GM21447 (cell line): ENCODE measurements around the gene ZFYVE19.
A peak's percentile ranks its signal among the peaks of the same experiment; 100 is the strongest.

ENCODE experiments used
- ATAC-seq: cut with Tn5 transposase; IDR thresholded peaks from one replicate; pipeline ENCODE4 v1.9.1; 2021; ENCODE audit not compliant: unreplicated experiment

Gene ZFYVE19

DNA sequence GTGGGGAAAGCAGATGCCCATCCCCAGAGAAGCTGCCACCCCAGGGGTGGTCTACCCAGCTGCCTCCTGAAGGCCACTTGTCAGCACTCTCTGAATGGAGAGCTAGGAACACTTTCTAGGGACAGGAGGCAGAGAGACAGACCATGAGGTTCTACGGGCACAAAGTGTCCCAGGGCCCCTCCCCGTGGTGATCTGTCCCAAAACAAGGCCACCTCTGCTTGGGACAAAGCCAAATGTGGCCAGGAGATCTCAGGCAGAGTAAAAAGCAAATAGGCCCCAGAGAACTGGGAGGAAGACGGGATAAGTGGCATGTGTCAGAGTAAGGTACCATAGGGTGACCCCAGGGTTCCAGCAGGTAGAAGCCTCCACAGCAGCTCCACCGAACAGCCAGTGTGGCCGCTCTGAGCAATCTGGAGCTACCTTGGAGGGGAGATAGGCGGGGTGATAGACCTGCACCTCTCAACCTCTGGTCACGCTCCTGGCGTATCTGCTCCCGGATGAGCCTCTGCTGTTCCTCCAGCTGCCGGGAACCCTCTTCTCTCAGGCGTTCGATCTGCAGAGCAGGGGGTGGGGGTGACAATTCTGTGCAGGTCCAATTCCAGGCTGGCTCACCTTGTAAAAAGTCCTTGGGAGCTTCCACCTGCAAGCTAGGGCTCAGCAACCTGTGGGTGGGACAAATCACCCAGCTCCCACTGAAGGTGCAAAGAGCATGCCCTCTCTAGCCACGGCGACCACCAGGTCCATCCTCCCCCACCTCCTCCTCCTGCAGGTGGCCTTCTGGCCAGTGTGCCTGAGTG lies 31.0 kb upstream of the ZFYVE19 start:
- ATAC-seq: no peak

DNA sequence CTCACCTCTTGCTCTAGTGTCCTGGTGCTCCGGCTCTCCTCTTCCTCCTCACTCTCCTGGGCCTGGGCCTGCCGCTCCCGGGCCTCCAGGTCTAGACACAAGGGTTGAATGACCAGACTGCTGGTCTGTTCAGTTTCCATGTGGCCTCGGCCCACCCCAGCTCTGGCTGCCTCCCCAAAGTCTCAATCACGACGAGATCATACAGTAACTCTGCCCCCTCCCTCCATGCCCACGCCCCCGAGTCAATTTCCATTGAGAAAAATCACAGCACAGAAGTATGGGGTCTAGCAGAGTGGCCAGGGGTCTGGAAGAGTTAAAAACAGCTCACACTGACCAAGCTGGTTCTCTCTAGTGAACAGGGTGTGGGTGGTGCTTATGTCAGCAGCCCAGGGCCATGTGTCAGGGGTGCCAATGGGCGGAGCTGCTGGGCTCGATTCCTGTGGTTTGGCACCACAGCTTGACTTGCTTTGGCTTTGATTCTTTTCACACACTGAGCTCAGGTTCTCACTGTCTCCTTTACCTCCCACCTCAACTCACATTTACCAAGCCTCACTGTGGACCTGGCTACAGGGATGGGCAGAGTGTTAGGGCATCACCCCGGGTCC lies 30.2 kb upstream of the ZFYVE19 start:
- ATAC-seq: no peak

DNA sequence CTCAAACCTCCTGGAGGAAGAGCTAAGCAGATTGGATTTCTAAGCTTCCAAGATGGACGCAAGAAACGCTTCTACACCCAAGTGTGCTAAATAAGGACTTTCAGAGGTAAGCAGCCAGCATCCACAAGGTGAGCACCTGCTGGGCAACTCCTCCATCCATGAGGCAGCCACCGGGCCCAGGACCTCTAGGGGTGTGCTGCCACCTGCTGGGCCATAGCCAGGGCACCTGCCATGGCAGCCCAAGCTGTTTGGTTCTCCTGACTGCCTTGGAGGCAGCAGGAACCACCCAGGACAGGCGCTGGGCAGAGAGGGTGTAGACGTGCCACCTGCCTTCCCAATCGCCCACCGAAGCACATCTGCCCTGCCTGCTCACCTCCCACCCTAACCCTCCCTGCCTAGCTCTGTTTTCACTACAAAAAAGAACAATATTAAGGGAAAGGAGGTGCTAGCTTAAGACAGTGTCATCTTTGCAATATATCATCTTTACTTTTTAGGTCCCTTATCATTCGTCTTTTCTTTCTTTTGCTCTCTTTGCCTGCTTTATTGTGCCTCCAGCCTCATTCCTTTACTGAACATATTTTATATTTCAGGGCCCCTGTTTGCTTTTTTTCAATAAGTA lies 24.2 kb upstream of the ZFYVE19 start:
- peak; percentile 53 for ATAC-seq

DNA sequence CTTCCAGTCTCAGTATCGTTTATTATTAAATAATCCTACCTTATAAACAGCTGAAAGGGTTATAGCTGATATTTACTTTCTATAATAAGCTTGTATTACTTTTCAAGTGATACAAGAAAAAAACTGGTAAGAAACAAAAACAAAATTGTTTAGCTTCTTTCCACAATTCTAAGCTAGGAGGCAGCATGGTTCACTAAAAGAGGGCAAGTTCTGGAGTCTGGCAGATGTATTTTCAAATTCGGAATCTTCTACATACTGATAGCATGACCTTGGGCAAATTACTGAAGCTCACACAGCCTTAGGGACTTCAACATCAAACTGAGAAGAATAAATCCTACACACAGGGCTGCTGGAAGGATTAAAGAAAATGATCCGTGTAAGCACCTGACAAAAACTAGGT lies 21.7 kb upstream of the ZFYVE19 start:
- no peak for ATAC-seq

DNA sequence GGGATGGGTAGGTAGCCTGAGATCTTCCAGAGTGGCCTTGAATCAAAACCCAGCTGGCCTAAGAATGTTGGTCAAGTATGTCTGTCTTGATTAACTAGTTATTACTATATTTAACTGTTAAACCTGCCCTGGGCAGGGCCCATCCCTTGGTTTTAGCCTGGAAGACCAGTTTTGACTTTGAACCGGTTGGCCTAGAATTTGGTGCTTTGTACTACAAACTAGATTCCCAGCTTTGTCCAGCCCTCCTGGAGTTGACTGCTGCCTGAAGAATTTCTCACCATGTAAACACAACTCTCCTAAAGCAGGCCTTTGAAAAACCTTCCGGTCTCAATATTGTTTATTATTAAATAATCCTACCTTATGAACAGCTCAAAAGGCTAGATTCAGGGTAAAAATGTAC lies 21.1 kb upstream of the ZFYVE19 start:
- no peak for ATAC-seq

DNA sequence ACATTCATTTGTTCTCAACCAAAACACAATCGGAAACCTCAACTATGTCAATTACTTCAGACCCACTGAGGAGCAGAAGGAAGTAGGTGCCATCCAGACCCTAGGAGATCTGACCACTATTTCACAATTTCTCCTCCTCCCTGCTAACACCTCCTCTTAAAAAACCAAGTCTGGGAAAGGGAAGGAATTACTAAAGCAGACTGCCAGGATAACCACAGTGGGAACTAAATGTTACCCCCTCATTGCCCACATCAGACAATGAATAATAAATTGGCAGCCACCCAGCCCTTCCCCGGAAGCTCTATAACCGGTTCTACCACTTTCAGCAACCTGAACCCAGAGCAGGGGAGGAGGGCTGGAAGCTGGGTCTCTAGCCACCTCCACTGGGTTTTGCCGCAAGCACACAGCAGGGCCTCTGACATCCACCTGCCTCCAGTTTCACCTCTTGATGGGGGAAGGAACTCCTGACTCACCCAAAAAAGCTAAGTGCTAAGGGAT lies 19.5 kb upstream of the ZFYVE19 start:
- ATAC-seq: no peak

DNA sequence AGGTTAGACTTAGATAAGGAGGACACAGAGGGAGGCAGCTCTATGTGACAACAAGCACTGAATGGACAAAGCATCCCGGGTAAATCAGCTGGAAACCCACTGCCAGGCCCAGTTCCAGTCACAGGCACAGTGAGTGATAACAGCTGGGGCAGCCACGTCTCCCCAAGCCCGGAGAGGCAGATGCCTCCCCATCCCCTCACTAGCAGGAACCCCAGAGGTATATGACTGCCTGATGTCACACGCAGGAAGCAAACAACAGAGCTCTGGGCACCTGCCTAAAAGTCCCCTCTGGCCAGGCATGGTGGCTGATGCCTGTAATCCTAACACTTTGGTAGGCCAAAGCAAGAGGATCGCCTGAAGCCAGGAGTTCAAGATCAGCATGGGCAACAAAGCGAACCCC lies 18.9 kb upstream of the ZFYVE19 start:
- ATAC-seq: no peak

DNA sequence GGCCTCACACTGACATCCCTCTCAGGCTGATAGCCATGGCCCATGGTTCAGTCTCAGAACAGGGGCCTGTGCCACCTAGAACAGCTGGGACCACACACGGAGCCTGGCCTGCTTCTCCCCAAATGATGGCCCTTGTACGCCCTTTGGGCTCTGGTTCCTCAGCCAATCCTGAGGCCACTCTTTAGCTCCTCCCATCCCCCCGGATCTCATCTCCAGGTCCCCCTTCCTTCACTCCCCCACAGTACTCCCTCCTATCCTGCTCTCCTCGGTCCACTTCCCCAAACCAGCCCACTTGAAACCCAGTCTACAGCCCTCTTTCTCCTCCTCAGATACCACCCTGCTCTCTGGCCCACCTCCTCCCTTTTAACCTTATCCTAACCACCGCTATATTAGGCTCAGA lies 17.8 kb upstream of the ZFYVE19 start:
- ATAC-seq: no peak

DNA sequence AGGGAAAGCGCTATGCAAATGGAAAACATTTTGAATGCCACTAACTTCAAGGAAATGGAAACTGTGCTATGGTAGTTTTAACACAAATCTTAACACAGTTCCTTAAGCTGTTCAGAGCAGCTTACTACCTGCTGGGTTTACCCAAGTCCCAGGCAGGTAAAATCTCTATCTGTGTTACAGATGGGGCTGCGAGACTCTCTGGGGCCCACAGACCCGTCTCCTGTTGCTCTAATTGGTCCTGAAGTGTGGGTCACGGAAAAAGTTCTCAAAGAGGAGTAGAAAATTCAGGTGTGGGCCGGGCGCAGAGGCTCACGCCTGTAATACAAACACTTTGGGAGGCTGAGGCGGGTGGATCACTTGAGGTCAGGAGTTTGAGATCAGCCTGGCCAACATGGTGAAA lies 16.9 kb upstream of the ZFYVE19 start:
- ATAC-seq: no peak

DNA sequence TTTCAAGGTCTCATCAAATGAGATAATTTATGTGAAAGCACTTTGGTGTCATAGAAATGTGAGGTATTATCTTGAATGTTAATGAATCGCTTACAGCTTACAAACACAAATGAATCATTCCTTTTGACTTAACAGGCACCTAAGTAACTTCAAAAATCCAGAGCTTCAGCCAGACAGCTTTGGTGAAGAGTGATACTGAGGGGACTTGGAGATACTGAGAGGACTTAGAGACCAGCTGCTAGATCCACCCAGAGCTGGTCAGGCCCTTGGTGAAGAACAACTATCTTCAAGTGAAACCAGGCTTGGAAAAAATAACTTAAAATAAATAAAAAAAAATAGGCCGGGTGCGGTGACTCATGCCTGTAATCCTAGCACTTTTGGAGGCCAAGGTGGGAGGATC lies 16.2 kb upstream of the ZFYVE19 start:
- no peak for ATAC-seq

DNA sequence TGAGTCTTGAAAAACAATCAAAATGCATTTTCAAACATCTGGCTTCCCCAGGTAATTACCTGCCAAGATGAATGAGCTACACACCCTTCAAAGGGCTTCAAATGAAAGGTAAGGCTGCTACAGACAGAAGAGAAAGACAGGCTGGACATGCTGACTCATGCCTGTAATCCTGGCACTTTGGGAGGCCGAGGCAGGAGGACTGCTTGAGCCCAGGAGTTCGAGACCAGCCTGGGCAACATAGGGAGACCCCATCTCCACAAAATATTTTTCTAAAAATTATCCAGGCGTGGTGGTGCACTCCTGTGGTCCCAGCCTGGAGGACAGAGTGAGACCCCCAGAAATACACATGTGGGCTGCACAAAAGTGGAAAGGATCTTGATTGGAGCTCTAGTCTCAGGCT lies 14.5 kb upstream of the ZFYVE19 start:
- no peak for ATAC-seq

DNA sequence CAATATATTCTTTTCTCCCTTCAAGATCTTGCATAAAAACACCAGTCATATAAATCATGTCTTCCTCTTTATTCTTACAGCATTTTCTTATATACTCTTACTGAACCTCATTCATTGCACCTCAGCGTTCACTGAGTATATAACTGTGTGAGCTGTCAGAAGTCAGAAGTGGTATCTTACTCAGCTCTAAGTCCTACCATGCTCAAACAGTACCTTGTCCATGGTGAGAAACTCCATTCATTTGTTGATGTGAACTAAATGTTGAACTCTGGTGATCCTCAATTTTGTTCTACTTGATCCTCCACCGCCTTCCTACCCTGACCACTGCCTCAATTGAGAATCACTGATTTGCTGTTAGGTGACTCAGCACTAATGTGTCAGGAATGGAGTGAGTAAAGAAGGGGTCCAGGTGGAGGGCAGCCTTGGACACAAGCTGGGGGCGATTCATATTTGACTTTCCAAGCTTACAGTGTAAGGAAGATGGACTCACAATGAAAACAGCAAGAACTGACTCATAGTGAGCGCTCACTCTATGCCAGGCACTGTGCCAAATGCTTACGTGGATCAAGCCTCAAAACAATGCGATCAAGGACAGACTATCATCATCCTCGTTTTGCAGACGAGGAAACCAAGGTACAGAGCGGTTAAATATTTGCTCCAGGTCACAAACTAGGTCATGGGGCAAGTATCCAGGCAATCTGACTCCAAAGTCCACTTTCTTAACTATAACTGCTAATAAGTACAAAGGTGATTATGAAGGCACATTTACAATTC lies 13.5 kb upstream of the ZFYVE19 start:
- ATAC-seq: no peak

DNA sequence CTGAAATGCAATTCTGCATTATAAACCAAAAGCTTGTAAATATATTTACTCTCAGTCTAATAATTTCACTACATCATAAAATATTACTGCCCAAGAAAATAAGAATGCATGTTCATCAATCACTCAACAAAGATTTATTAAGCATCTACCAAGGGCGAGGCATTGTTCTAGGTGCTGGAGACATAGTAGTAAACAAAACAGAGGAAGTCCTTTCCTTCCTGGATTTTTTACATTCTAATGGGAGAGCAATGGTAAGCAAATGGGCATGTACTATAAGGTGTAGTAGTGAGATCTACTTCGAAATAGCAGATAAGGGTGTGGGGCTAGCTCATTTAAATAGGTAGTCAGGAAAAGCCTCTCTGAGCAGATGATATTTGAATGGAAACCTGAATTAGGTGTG lies 10.8 kb upstream of the ZFYVE19 start:
- ATAC-seq: no peak

DNA sequence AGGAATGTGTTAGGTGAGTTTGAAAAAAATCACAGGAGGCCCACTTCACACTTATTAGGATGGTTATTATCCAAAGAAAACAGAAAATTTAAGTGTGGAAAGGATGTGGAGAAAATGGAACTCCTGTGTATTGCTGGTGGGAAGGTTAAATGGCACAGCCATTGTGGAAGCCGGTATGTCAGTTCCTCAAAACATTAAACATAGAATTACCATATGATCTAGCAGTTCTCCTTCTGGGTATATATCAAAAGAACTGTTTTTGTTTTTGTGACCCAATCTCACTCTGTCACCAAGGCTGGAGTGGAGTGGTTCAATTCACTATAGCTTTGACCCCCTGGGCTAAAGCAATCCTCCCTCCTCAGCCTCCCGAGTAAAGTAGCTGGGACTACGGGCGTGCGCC lies 10.4 kb upstream of the ZFYVE19 start:
- no peak for ATAC-seq

DNA sequence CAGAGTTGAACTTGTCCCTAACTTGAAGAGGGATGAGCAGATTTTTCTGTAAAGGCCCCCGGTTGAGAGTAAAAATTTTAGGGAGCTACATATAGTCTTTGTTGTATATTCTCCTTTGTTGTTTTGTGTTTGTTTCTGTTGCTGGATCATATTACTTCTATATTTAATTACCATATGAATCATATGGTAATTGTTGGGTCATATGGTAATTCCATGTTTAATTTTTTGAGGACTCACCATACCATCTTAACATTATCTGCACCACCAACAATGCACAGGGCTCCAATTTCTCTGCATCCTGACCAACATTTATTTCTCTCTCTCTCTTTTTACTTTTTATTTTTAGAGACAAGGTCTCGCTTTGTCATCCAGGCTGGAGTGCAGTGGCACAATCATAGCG lies 7.4 kb upstream of the ZFYVE19 start:
- no peak for ATAC-seq

DNA sequence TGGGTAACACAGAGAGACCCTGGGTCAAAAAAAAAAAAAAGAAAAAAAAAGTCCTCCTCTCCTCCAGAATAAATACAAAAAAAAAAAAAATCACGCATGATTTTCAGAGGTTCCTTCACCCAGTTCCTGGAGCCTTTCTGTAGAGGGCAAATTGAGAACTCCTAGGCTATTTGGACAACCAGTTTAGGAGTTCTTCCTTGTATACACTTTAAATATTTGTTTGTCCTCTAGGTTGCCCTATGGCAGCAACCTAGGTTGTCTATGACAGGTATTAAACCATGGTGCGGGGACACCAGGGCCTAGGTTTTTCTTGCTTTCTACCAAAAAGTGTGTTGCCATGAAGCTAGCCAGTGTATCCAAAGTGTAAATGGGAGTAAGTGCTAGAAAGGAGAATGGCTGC lies 3.8 kb upstream of the ZFYVE19 start:
- no peak for ATAC-seq

DNA sequence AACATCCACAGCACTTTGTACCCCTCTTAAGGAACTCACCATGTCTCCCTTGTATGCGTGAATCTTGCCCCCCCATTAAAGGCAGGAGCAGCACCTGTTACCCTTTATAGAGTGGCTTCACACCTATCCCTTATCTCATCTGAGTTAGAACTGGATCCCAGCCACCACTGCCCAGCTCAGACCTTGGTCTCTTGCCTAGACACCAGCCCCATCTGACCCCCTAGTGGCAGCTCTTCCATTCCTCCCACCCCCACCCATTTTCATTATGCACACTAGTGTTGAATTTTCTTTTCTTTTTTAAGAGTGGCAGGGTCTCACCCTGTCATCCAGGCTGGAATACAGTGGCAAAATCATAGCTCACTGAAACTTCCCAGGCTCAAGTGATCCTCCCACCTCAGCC lies 3.2 kb upstream of the ZFYVE19 start:
- ATAC-seq: no peak

DNA sequence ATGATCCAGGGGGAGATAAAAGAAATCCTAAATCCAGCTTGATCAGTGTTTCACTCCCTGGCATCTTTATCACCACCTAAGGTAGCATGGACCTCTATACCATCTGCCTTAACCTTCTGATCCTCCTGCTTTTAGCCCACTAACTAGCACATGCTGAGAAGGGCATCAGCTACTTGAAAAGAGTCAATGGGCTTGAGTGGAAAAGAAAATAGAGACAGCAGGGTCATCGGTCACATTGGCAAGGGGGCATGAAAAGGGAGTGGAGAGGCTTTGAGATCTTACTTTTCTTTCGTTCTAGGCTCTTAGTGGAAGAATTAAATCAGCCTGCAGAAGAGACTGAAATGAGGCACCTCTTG lies 239 bp upstream of the ZFYVE19 start:
- no peak for ATAC-seq

DNA sequence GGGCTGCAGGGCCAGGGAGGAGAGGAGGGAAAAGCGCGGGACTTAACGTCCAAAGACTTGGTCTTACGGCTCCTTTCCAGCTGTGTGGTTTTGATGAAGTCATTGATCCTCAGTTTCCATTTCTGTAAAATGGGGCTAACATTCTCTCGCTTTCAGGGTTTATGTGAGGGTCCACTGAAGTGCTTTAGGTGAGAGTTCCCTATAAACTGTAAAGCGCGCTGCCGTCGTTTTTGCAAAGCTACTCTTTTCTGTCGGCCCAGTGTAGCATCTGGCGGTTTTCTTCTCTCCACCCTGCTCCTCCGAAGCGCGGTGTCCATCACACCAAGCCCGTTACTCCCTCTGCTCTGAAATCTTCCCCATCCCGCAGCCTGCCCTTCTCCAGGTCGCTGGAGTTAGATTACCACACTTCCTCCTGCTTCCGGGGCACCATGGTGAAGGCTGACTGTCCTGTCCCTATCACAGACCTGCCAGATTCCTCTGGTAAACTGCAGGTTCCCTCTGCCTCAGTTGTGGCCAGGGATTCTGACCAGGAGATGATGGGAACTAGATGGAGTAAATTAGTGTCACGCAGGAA lies 1.1 kb downstream of the ZFYVE19 start:
- ATAC-seq: no peak

DNA sequence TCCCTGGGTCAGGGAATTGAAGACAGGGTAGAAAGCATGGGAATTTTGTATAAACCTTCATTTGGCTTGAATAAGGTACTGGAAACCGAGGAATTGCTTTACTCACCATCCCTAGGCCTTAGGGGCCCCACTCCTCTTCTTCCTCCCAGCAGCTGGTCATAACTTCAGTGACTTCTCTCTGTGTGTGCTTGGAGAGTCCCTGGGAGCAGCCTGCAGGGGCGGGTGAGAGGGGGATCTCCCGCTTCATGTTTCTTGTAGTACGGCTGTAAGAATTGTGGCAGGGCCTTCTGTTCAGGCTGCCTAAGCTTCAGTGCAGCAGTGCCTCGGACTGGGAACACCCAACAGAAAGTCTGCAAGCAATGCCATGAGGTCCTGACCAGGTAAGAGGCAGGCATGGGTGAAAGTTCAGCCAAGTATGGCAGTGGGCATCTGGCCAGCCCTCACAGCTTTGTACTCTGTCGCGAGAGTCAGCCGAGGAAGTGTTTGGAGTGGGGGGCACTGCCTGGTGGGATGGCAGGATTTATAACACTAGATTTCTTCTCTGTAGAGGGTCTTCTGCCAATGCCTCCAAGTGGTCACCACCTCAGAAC lies 2.1 kb downstream of the ZFYVE19 start:
- no peak for ATAC-seq
